ENCODE results near the gene SEMA4C.

The SEMA4C gene

DNA sequence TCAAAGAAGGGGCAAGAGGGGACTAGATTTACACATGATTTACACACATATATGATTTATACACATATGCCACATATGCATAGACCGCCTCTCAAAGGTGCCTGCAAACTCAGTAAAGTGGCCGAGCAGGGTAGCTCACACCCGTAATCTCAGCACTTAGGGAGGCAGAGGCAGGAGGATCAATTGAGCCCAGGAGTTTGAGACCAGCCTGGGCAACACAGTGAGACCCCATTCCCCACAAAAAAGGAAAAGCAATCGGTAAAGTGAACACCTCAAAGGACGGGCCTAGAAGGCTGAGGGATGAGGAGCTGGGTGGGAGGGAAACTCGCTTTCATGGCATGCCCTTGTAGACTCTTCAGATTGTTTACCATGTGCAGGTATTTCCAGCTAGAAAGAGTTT, 17.2 kb downstream of the SEMA4C start:
- no peak overlapping the region for H3K4me3 ChIP-seq (ENCODE audit: low read depth, low read length)
- TF ChIP-seq, protein P1, sequence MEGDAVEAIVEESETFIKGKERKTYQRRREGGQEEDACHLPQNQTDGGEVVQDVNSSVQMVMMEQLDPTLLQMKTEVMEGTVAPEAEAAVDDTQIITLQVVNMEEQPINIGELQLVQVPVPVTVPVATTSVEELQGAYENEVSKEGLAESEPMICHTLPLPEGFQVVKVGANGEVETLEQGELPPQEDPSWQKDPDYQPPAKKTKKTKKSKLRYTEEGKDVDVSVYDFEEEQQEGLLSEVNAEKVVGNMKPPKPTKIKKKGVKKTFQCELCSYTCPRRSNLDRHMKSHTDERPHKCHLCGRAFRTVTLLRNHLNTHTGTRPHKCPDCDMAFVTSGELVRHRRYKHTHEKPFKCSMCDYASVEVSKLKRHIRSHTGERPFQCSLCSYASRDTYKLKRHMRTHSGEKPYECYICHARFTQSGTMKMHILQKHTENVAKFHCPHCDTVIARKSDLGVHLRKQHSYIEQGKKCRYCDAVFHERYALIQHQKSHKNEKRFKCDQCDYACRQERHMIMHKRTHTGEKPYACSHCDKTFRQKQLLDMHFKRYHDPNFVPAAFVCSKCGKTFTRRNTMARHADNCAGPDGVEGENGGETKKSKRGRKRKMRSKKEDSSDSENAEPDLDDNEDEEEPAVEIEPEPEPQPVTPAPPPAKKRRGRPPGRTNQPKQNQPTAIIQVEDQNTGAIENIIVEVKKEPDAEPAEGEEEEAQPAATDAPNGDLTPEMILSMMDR (IDR thresholded peaks at IDR 0.05; ENCODE audit: low read depth, low read length) = no peak
- in situ Hi-C loops (cut with HindIII; ENCODE audit: low sequenced_read_pairs) = no loop called here

DNA sequence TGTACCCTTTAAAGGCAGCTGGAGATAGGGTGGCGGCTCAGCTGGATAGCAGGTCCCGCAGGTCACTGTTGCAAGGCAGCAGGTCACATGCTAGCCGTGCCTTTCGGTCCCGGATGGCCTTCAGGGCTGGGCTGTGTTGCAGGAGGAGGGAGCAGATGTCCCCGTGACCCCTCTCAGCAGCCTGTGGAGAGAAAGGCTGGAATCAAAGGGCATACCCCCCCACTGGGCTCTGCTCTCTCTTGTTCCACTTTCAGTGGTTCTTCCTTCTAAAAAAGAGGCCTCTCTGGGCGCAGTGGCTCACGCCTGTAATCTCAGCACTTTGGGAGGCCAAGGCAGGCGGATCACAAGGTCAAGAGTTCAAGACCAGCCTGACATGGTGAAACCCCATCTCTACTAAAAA, 21.6 kb downstream of the SEMA4C start:
- no peak overlapping the region for H3K4me3 ChIP-seq (ENCODE audit: low read depth, low read length)
- TF ChIP-seq, protein P1 (IDR thresholded peaks at IDR 0.05; ENCODE audit: low read depth, low read length) = no peak
- no peak for DNase-seq (ENCODE audit: low read depth, low spot score)
- in situ Hi-C loops (cut with HindIII; ENCODE audit: low sequenced_read_pairs) = no loop called here

More for the DNA sequence above, 17.2 kb downstream of the SEMA4C start:
- no peak for DNase-seq (ENCODE audit: low read depth, low spot score)

DNA sequence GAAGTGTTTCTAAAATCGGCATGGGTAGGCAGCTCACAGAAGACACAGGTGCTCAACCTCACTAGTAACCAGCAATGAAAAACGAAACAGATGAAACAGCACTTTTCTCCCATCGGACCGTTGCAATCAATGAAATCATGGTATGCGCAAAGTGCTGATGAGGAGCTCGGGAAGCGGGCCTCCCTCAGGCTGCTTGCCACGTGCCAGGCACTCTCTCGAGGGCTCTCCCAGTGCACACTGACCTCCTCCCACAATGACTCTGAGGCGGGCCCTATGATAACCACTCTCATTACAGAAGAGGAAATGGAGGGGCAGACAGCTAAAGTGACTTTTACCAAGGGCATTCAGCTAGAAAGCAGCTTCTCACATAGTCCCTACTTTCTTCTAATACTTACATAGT, 22.3 kb downstream of the SEMA4C start:
- in situ Hi-C loops (cut with HindIII; ENCODE audit: low sequenced_read_pairs) = no loop called here
- DNase-seq (ENCODE audit: low read depth, low spot score) = no peak
- no peak overlapping the region for H3K4me3 ChIP-seq (ENCODE audit: low read depth, low read length)
- TF ChIP-seq, protein P1 (IDR thresholded peaks at IDR 0.05; ENCODE audit: low read depth, low read length) = no peak

DNA sequence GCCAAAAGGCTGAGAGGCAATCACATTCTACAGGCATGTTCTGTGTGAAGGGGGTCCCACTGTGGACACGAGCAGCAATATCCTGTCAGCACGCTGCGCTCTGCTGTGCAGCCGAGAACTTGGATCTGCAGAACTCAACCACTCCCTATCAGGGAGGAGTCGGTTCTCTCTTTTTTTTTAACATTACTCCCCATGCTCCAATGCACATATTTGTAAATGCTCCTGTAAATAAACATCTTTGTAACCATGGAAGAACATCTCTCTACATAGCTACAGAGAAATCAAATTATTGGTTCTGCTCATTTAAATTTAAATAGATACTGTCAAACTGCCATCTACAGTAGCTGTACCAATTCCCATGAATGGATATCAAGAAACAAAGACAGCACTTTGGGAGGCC, 23.1 kb downstream of the SEMA4C start:
- no peak overlapping the region for H3K4me3 ChIP-seq (ENCODE audit: low read depth, low read length)
- TF ChIP-seq, protein P1 (IDR thresholded peaks at IDR 0.05; ENCODE audit: low read depth, low read length) = no peak
- no peak for DNase-seq (ENCODE audit: low read depth, low spot score)
- in situ Hi-C loops (cut with HindIII; ENCODE audit: low sequenced_read_pairs) = no loop called here

DNA sequence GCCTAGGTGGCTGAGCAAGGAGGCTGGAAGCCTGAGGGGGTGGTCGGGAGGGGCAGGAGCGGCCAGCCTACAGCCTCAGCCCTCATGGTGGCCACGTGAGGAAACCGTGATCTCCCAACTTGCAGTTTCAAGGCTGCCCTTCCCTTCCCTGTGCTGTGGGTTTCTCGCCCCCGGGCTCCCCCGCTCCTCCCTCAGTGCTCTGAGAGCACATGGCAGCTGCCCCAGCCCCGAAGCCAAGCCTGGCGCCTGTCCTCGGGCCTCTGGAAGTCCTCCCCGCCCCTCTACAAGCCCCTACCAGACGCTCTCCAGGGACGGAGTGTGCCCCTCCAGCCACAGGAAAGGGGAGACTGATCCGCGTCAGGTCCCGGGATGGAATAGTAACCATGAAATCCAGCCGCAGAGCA, 25.5 kb downstream of the SEMA4C start:
- TF ChIP-seq, protein P1 (IDR thresholded peaks at IDR 0.05; ENCODE audit: low read depth, low read length) = no peak
- H3K4me3 ChIP-seq (ENCODE audit: low read depth, low read length) = no peak overlapping the region
- no peak for DNase-seq (ENCODE audit: low read depth, low spot score)

DNA sequence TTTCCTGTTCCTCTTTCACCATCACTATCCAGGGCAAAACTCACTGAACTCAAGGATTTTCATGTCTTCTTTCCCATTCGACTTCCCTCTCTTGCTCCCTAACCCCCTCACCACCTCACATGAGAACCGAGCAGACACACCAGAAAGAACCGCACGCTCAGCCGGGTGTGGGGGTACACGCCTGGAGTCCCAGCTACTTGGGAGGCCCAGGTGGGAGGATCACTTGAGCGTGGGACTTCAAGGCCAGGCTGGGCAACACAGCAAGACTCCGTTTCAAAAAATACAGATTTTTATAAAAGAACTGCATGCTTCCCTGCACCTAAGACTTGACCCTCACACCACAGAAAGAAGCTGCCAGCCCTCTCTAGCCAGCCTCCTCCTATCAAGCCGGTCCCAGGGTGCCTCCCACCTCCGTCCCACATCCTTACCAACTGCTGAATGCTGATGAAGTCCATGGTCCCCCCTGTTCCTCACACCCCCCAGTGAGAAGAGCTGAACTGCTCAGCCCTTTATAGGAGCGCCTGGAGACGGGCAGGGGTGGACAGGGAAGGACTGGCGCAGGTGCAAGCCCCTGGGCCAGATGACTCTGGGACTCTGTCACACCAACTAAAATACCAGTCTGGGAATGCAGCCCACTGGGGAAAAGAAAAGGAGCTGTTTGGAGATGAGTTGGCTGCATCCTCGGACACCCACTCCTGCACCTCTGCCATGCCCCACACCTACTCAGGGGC, 26.2 kb downstream of the SEMA4C start, which contains the start of gene ANKRD23:
Gene ANKRD23, minus strand, starts transcription at position 484 of the 731 bp plus-strand sequence. Its CDS starts 29 bp downstream, at position 455.
- in situ Hi-C loops (cut with HindIII; ENCODE audit: low sequenced_read_pairs) = no loop called here
- H3K4me3 ChIP-seq (ENCODE audit: low read depth, low read length) = no peak within 1 kb of the TSS
- no peak for DNase-seq (ENCODE audit: low read depth, low spot score)

More for the DNA sequence above, 25.5 kb downstream of the SEMA4C start:
- in situ Hi-C loops (cut with HindIII; ENCODE audit: low sequenced_read_pairs) = no loop called here

More for the DNA sequence above, 26.2 kb downstream of the SEMA4C start, which contains the start of gene ANKRD23:
- TF ChIP-seq, protein P1 (IDR thresholded peaks at IDR 0.05; ENCODE audit: low read depth, low read length) = no peak
